Measurements from ENCODE around the gene PAQR9.

The PAQR9 gene

DNA sequence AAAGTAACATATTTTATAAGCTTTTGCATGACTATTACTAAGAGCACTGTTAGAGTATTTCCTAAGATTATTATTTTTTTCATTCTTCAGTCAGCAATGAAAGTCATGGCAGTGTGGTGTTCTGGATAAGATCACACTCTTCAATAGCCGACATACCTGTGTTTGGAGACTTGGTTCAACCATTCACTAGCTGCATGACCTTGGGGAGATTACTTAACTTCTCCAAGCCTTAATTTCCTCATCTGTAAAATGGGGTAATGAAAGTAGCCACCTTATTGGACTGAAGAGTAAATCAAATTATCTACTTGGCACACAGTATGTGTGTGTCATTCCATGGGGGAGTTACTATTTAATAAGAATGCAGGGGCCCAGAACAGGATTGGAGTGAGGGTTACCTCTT, 50.0 kb downstream of the PAQR9 start:
- no peak for DNase-seq

DNA sequence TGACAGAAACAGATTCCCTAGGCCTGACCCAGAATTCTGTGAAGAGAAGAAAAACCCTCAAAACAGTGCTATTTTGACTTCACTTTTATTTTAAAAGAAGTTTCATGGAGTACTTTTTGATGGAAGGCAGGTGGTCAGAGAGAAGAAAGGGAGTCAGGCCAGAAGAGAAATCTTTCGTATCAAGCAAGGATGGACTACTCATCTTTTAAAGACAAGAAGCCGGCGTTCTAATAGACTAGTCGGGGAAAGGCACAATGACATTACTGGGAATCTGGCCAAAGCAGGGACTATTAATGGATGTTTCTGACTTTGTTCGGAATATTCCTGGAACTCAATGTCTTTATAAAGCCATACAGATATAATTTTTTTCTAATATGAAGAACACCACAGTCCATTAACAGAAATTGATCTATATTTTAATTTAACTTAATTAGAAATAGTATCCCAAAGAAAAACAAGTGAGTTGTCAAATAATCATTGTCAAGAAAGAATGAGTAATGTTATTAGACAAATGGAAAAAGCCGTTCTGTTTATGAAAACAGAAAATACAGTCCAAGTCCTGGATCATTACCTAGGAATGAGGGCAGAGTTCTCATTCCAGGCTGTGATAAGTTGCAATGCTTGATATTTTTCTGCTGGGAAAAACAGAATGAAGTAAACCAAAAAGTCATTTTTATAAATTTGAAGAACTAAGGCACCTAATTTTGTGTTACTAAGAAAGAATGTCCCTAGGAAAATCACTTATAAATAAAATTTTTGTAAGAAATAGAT, 50.9 kb downstream of the PAQR9 start:
- no peak for DNase-seq
